ENCODE measurements around the gene HMGXB3.
"Not testable (repeated sequence)": the region's sequence is repeated elsewhere in the genome, so short reads cannot be mapped to it uniquely, and the experiment has no call there.

HMGXB3 gene

GRCh38 chr5:150026682-150027172, 26.2 kb downstream of the HMGXB3 start:
- Histone ChIP-seq H3K36me3 (ENCODE audit: insufficient read depth, low read length) (peaks cover 58% of the 10 kb centered on the region), H3K27ac (ENCODE audit: low read depth, low read length) (no peak overlapping the region), H3K9me3 (ENCODE audit: low read length) (no peaks in the 10 kb centered on the region), H3K9ac (ENCODE audit: low read length) (no peak overlapping the region), H3K27me3 (ENCODE audit: control insufficient read depth in 1 of 2, insufficient read depth in 2 of 2, low read length in 2 of 2) (no peaks in the 10 kb centered on the region), H3K4me3 (ENCODE audit: low read depth in 1 of 2, low read length in 2 of 2) (no peak overlapping the region), H3K4me1 (ENCODE audit: insufficient read depth, low read length) (no peaks in the 10 kb centered on the region)

- peaks cover 70% of the 10 kb centered on the region for H3K36me3 ChIP-seq (ENCODE audit: insufficient read depth, low read length)
Measured at GRCh38 chr5:150028047-150028446, 27.5 kb downstream of the HMGXB3 start.

GRCh38 chr5:150033334-150033733, 32.8 kb downstream of the HMGXB3 start:
- Histone ChIP-seq H3K4me1 (ENCODE audit: insufficient read depth, low read length) (no peaks in the 10 kb centered on the region), H3K9me3 (ENCODE audit: low read length) (no peaks in the 10 kb centered on the region), H3K36me3 (ENCODE audit: insufficient read depth, low read length) (peaks cover 85% of the 10 kb centered on the region), H3K27ac (ENCODE audit: low read depth, low read length) (no peak overlapping the region), H3K27me3 (ENCODE audit: control insufficient read depth in 1 of 2, insufficient read depth in 2 of 2, low read length in 2 of 2) (no peaks in the 10 kb centered on the region), H3K4me3 (ENCODE audit: low read depth in 1 of 2, low read length in 2 of 2) (no peak overlapping the region), H3K9ac (ENCODE audit: low read length) (no peak overlapping the region)

More at GRCh38 chr5:150028047-150028446, 27.5 kb downstream of the HMGXB3 start:
- H3K4me3 ChIP-seq (ENCODE audit: low read depth in 1 of 2, low read length in 2 of 2); H3K9ac ChIP-seq (ENCODE audit: low read length); H3K9me3 ChIP-seq (ENCODE audit: low read length); H3K27ac ChIP-seq (ENCODE audit: low read depth, low read length); H3K4me1 ChIP-seq (ENCODE audit: insufficient read depth, low read length); H3K27me3 ChIP-seq (ENCODE audit: control insufficient read depth in 1 of 2, insufficient read depth in 2 of 2, low read length in 2 of 2): not testable (repeated sequence)

- Histone ChIP-seq H3K4me1 (ENCODE audit: insufficient read depth, low read length) (no peaks in the 10 kb centered on the region), H3K9ac (ENCODE audit: low read length) (no peak overlapping the region), H3K36me3 (ENCODE audit: insufficient read depth, low read length) (peaks cover 82% of the 10 kb centered on the region), H3K27ac (ENCODE audit: low read depth, low read length) (no peak overlapping the region), H3K9me3 (ENCODE audit: low read length) (no peaks in the 10 kb centered on the region), H3K27me3 (ENCODE audit: control insufficient read depth in 1 of 2, insufficient read depth in 2 of 2, low read length in 2 of 2) (no peaks in the 10 kb centered on the region), H3K4me3 (ENCODE audit: low read depth in 1 of 2, low read length in 2 of 2) (no peak overlapping the region)
Measured at GRCh38 chr5:150034662-150035061, 34.1 kb downstream of the HMGXB3 start.

GRCh38 chr5:150035139-150035895, 34.8 kb downstream of the HMGXB3 start:
- no peaks in the 10 kb centered on the region for H3K27me3 ChIP-seq (ENCODE audit: control insufficient read depth in 1 of 2, insufficient read depth in 2 of 2, low read length in 2 of 2)
- no peak overlapping the region for H3K4me3 ChIP-seq (ENCODE audit: low read depth in 1 of 2, low read length in 2 of 2)
- no peaks in the 10 kb centered on the region for H3K9me3 ChIP-seq (ENCODE audit: low read length)
- H3K9ac ChIP-seq (ENCODE audit: low read length): no peak overlapping the region
- H3K27ac ChIP-seq (ENCODE audit: low read depth, low read length): no peak overlapping the region
- H3K36me3 ChIP-seq (ENCODE audit: insufficient read depth, low read length): peaks cover 78% of the 10 kb centered on the region
- no peaks in the 10 kb centered on the region for H3K4me1 ChIP-seq (ENCODE audit: insufficient read depth, low read length)

- H3K9ac ChIP-seq (ENCODE audit: low read length): no peak overlapping the region
- no peaks in the 10 kb centered on the region for H3K27me3 ChIP-seq (ENCODE audit: control insufficient read depth in 1 of 2, insufficient read depth in 2 of 2, low read length in 2 of 2)
- H3K4me3 ChIP-seq (ENCODE audit: low read depth in 1 of 2, low read length in 2 of 2): no peak overlapping the region
- H3K9me3 ChIP-seq (ENCODE audit: low read length): no peaks in the 10 kb centered on the region
- peaks cover 78% of the 10 kb centered on the region for H3K36me3 ChIP-seq (ENCODE audit: insufficient read depth, low read length)
- no peaks in the 10 kb centered on the region for H3K4me1 ChIP-seq (ENCODE audit: insufficient read depth, low read length)
- no peak overlapping the region for H3K27ac ChIP-seq (ENCODE audit: low read depth, low read length)
Measured at GRCh38 chr5:150036513-150036912, 36.0 kb downstream of the HMGXB3 start.

- Histone ChIP-seq H3K27me3 (ENCODE audit: control insufficient read depth in 1 of 2, insufficient read depth in 2 of 2, low read length in 2 of 2) (no peaks in the 10 kb centered on the region), H3K4me3 (ENCODE audit: low read depth in 1 of 2, low read length in 2 of 2) (no peak overlapping the region), H3K9ac (ENCODE audit: low read length) (no peak overlapping the region), H3K36me3 (ENCODE audit: insufficient read depth, low read length) (peaks cover 76% of the 10 kb centered on the region), H3K27ac (ENCODE audit: low read depth, low read length) (no peak overlapping the region), H3K9me3 (ENCODE audit: low read length) (no peaks in the 10 kb centered on the region), H3K4me1 (ENCODE audit: insufficient read depth, low read length) (no peaks in the 10 kb centered on the region)
Measured at GRCh38 chr5:150038547-150038946, 38.0 kb downstream of the HMGXB3 start.

- Histone ChIP-seq H3K27ac (ENCODE audit: low read depth, low read length) (no peak overlapping the region), H3K4me3 (ENCODE audit: low read depth in 1 of 2, low read length in 2 of 2) (no peak overlapping the region), H3K36me3 (ENCODE audit: insufficient read depth, low read length) (peaks cover 78% of the 10 kb centered on the region), H3K9ac (ENCODE audit: low read length) (no peak overlapping the region), H3K4me1 (ENCODE audit: insufficient read depth, low read length) (no peaks in the 10 kb centered on the region), H3K27me3 (ENCODE audit: control insufficient read depth in 1 of 2, insufficient read depth in 2 of 2, low read length in 2 of 2) (no peaks in the 10 kb centered on the region), H3K9me3 (ENCODE audit: low read length) (no peaks in the 10 kb centered on the region)
Measured at GRCh38 chr5:150042459-150042858, 41.9 kb downstream of the HMGXB3 start.

- Histone ChIP-seq H3K4me1 (ENCODE audit: insufficient read depth, low read length) (no peaks in the 10 kb centered on the region), H3K4me3 (ENCODE audit: low read depth in 1 of 2, low read length in 2 of 2) (no peak overlapping the region), H3K27ac (ENCODE audit: low read depth, low read length) (peak overlapping the region; percentile 39), H3K27me3 (ENCODE audit: control insufficient read depth in 1 of 2, insufficient read depth in 2 of 2, low read length in 2 of 2) (no peaks in the 10 kb centered on the region), H3K36me3 (ENCODE audit: insufficient read depth, low read length) (peaks cover 79% of the 10 kb centered on the region), H3K9ac (ENCODE audit: low read length) (no peak overlapping the region), H3K9me3 (ENCODE audit: low read length) (no peaks in the 10 kb centered on the region)
Measured at GRCh38 chr5:150043657-150044328, 43.3 kb downstream of the HMGXB3 start.

GRCh38 chr5:150044329-150044681, 43.8 kb downstream of the HMGXB3 start:
- no peak overlapping the region for H3K4me3 ChIP-seq (ENCODE audit: low read depth in 1 of 2, low read length in 2 of 2)
- no peaks in the 10 kb centered on the region for H3K4me1 ChIP-seq (ENCODE audit: insufficient read depth, low read length)
- H3K9ac ChIP-seq (ENCODE audit: low read length): no peak overlapping the region
- no peak overlapping the region for H3K27ac ChIP-seq (ENCODE audit: low read depth, low read length)
- H3K27me3 ChIP-seq (ENCODE audit: control insufficient read depth in 1 of 2, insufficient read depth in 2 of 2, low read length in 2 of 2): no peaks in the 10 kb centered on the region
- H3K36me3 ChIP-seq (ENCODE audit: insufficient read depth, low read length): peaks cover 82% of the 10 kb centered on the region
- no peaks in the 10 kb centered on the region for H3K9me3 ChIP-seq (ENCODE audit: low read length)

GRCh38 chr5:150044712-150045111, 44.2 kb downstream of the HMGXB3 start:
- Histone ChIP-seq H3K36me3 (ENCODE audit: insufficient read depth, low read length) (peaks cover 86% of the 10 kb centered on the region), H3K27ac (ENCODE audit: low read depth, low read length) (no peak overlapping the region)

More at GRCh38 chr5:150044712-150045111, 44.2 kb downstream of the HMGXB3 start:
- Histone ChIP-seq H3K27me3 (ENCODE audit: control insufficient read depth in 1 of 2, insufficient read depth in 2 of 2, low read length in 2 of 2) (no peaks in the 10 kb centered on the region), H3K4me1 (ENCODE audit: insufficient read depth, low read length) (no peaks in the 10 kb centered on the region), H3K9ac (ENCODE audit: low read length) (no peak overlapping the region), H3K9me3 (ENCODE audit: low read length) (no peaks in the 10 kb centered on the region), H3K4me3 (ENCODE audit: low read depth in 1 of 2, low read length in 2 of 2) (no peak overlapping the region)

Data from muscle layer of colon (tissue), 2 donors.